HG03520 (cell line): ENCODE data around the gene AKT1.

Experiments
- ATAC-seq: cut with Tn5 transposase; IDR thresholded peaks from one replicate; pipeline ENCODE4 v1.9.1; 2021; ENCODE audit warnings: mild to moderate bottlenecking, moderate library complexity; ENCODE audit not compliant: unreplicated experiment

Gene AKT1

GRCh38 chr14:104800015-104800770, 4.6 kb upstream of the AKT1 start:
- ATAC-seq, result peak; percentile 53

- ATAC-seq, result no peak
These were observed 3.9 kb upstream of the AKT1 start for GRCh38 chr14:104799244-104800014.

- no peak for ATAC-seq
These were observed 3.0 kb upstream of the AKT1 start for GRCh38 chr14:104798300-104799243.

- ATAC-seq, result no peak
These were observed 1.8 kb upstream of the AKT1 start for GRCh38 chr14:104797115-104798044.

GRCh38 chr14:104796687-104797081, 1.1 kb upstream of the AKT1 start:
- ATAC-seq, result no peak

- ATAC-seq, result peak; percentile 30
These were observed 486 bp upstream of the AKT1 start for GRCh38 chr14:104795781-104796686.

GRCh38 chr14:104794631-104794992, 936 bp downstream of the AKT1 start:
- ATAC-seq, result no peak

- ATAC-seq, result no peak
These were observed 1.4 kb downstream of the AKT1 start for GRCh38 chr14:104794099-104794498.

GRCh38 chr14:104793703-104793959, 1.9 kb downstream of the AKT1 start:
- no peak for ATAC-seq

- no peak for ATAC-seq
These were observed 2.4 kb downstream of the AKT1 start for GRCh38 chr14:104792945-104793702.

- no peak for ATAC-seq
These were observed 3.3 kb downstream of the AKT1 start for GRCh38 chr14:104792101-104792884.

- ATAC-seq, result no peak
These were observed 4.1 kb downstream of the AKT1 start for GRCh38 chr14:104791425-104791824.

GRCh38 chr14:104789752-104790743, 5.5 kb downstream of the AKT1 start:
- no peak for ATAC-seq

- no peak for ATAC-seq
These were observed 6.5 kb downstream of the AKT1 start for GRCh38 chr14:104788873-104789663.

- ATAC-seq, result no peak
These were observed 7.3 kb downstream of the AKT1 start for GRCh38 chr14:104788161-104788818.
